SH-SY5Y (cell line): ENCODE results near the gene NDFIP2.

Experiments used
- GATA2 ChIP-seq: IDR thresholded peaks from 2 replicates; pipeline ENCODE4 v1.6.1; 2011; ENCODE audit warnings: mild to moderate bottlenecking, low read depth, low read length
- GATA3 ChIP-seq: IDR thresholded peaks from 2 replicates; pipeline ENCODE4 v1.6.1; 2011; ENCODE audit warnings: low read depth, mild to moderate bottlenecking, low read length, moderate library complexity

DNA sequence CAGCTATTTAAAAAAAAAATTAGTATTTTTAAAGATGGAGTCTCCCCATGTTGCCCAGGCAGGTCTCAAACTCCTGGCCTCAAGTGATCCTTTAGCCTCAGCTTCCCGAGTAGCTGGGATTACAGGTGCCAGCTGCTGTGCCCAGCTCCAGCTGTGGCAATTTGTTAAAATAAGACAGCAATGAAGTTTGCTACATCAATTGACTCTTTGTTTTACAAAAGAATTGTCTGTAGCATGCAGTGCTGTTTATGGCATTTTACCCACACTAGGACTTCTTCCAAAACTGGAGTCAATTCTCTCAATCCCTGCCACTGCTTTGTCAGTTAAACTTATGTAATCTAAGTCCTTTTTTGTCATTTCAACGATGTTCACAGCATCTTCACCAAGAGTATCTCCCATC is 49.3 kb downstream of the NDFIP2 start:
- TF ChIP-seq GATA2 (no peak), GATA3 (no peak)
